Psoas muscle (tissue), 8 donors: ENCODE results near the gene ATF3. TPM values are rescaled to one million over a fixed set of nuclear protein-coding genes. Genes with fewer than 3 reads are reported as not detected.

Experiments used
- ATAC-seq, 4 donors: fragments of 200-7000 bp; cut with Tn5 transposase; one replicate each; pipeline ENCODE4 v1.9.1; 2020; ENCODE audit warnings: moderate library complexity in 3 of 4, mild to moderate bottlenecking in 2 of 4
- DNase-seq, 2 donors: peaks; one replicate each; pipeline ENCODE4 v3.0.0-alpha.2; 2020
- H3K27ac ChIP-seq: fragments of 200-600 bp; one replicate; pipeline ENCODE4 v1.8.0; 2022
- H3K27me3 ChIP-seq, 3 donors: fragments of 200-600 bp in 1 of 3; one replicate each; pipeline versions ENCODE4 v1.6.1 to v1.8.0; 2013 to 2022; ENCODE audit warnings: low read length in 2 of 3, mild to moderate bottlenecking in 2 of 3, moderate library complexity in 1 of 3; ENCODE audit not compliant: insufficient read depth in 3 of 3
- H3K36me3 ChIP-seq, 2 donors: fragments of 200-600 bp in 1 of 2; one replicate each; pipeline versions ENCODE4 v1.6.1 to v1.8.0; 2013 to 2022; ENCODE audit warnings: low read depth in 1 of 2, mild to moderate bottlenecking in 1 of 2, moderate library complexity in 1 of 2; ENCODE audit not compliant: insufficient read depth in 1 of 2
- H3K4me1 ChIP-seq: fragments of 200-600 bp; one replicate; pipeline ENCODE4 v1.8.0; 2022
- H3K4me3 ChIP-seq: fragments of 200-600 bp; one replicate; pipeline ENCODE4 v1.8.0; 2022; ENCODE audit warnings: mild to moderate bottlenecking
- H3K9me3 ChIP-seq: fragments of 200-600 bp; one replicate; pipeline ENCODE4 v1.8.0; 2022
- CTCF ChIP-seq: fragments of 200-600 bp; IDR thresholded peaks from one replicate; pipeline ENCODE4 v1.8.0; 2022; ENCODE audit warnings: antibody characterized with exemption
- WGBS, 3 donors: extraction: QIAGEN DNeasy Blood & Tissue Kit; methylation state at CpG; one replicate each; pipeline versions ENCODE4 v1.1.6 to v1.1.7; 2013; 5-methylcytosine and 5-hydroxymethylcytosine counted together
- intact Hi-C, 2 donors: fragments of 100-400 bp; cut with DNase I; formaldehyde crosslinking; loops; one replicate each; pipeline versions ENCODE4 v1.11.0 to v1.14.2; 2022
- polyA plus RNA-seq, 3 donors: library from polyadenylated mRNA; stranded (reverse); fragments of 200-250 nt; gene quantifications; one replicate each; pipeline ENCODE4 v1.2.3, GENCODE V29; 2013
- total RNA-seq, 4 donors: library from RNA; stranded (reverse); fragmentation: NEBNext Ultra II Directional in 2 of 4; extraction: Animal tissue kit (Norgen Biotek cat#: 25700) in 2 of 4; gene quantifications; one replicate each; pipeline versions ENCODE4 v1.2.1 to v1.2.4, GENCODE V29; 2021 to 2023
- donor health status: healthy with polysubstance abuse.
- donor health status: DM: no; HTN: no; CAD: no; lungs with moderate emphysema.
- donor health status: Bipolar disorder and iron deficiency.
- donor health status: healthy.
- donor health status: DM: yes; HTN: yes; CAD: no.
- donor health status: DM: no; HTN: no; CAD: no.
- donor health status: DM: no; HTN: no; CAD: no.
- donor health status: DM: yes; HTN: yes; CAD: no.

Gene ATF3
- total and polyA plus RNA-seq, 7 donors: 6.6 to 51.3 (median 14.9) TPM

DNA sequence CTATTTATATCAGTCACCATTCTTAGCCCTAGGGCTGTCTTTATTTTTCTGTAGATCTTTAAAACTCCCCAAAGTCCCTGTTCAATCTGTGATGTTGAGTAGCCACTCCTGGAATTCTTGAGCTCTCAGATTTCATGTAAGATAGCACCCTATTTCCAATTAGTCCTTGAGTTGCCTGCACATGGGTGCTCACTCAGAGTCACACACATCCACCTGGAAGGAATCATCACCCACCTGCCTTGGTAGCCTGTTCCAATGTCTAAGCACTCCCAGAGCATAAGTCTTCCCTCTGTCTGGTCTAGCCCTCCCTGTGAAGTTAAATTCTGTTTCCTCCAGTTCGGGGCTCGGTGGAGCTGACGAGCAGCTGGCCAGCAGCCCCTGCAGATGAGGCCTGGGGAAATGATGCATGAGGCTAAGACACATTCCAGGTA, 14.7 kb upstream of the ATF3 start:
- H3K36me3 ChIP-seq: no peaks in the 10 kb centered on the region
- DNase-seq: no peak
- TF ChIP-seq CTCF: no peak
- peaks cover 0 to 3% (median 0%) of the 10 kb centered on the region in 3 donors for H3K27me3 ChIP-seq
- no peaks in the 10 kb centered on the region for H3K9me3 ChIP-seq
- intact Hi-C loops: no loop called here
- H3K4me3 ChIP-seq: no peak overlapping the region
- ATAC-seq: no peak
- WGBS, 3 donors: 58 to 63% (median 62%) methylated on average over 3 of the region's 3 CpGs
- H3K27ac ChIP-seq: no peak overlapping the region
- no peaks in the 10 kb centered on the region for H3K4me1 ChIP-seq

GRCh38 chr1:212594640-212595039, 13.9 kb upstream of the ATF3 start:
- no peak for TF ChIP-seq CTCF
- intact Hi-C loops: no loop called here

DNA sequence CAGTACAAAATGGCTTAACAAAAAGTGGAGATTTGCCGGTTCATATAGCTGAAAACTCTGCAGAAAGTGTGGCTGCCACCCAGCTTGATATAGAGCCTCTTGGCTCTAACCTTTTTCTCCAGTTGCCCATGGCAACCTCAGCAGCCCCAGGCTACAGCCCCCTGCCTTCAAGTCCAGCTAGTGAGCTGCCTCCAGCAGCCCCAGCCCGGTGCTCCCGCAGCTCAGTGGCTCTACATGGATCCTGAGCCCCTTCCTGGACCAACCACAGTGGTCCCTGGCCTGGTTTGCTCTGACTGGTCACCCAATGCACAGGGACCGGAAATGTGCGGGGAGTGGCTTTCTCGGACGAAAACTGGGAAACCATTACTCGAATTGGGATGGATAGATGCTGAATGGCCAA, 13.3 kb upstream of the ATF3 start:
- TF ChIP-seq CTCF: no peak
- ATAC-seq (no peak), DNase-seq (no peak)
- Histone ChIP-seq H3K27ac (no peak overlapping the region), H3K4me3 (no peak overlapping the region), H3K27me3 (no peaks in the 10 kb centered on the region), H3K4me1 (no peaks in the 10 kb centered on the region), H3K36me3 (no peaks in the 10 kb centered on the region), H3K9me3 (no peaks in the 10 kb centered on the region)
- intact Hi-C loops: no loop called here
- 82 to 96% (median 92%) methylated on average over 8 of the region's 8 CpGs for WGBS, 3 donors

More at GRCh38 chr1:212594640-212595039, 13.9 kb upstream of the ATF3 start:
- 98 to 100% (median 100%) methylated on average over 3 of the region's 3 CpGs for WGBS, 3 donors
- DNase-seq (no peak), ATAC-seq (no peak)
- Histone ChIP-seq H3K27ac (no peak overlapping the region), H3K36me3 (no peaks in the 10 kb centered on the region), H3K9me3 (no peaks in the 10 kb centered on the region), H3K27me3 (no peaks in the 10 kb centered on the region), H3K4me3 (no peak overlapping the region), H3K4me1 (no peaks in the 10 kb centered on the region)

DNA sequence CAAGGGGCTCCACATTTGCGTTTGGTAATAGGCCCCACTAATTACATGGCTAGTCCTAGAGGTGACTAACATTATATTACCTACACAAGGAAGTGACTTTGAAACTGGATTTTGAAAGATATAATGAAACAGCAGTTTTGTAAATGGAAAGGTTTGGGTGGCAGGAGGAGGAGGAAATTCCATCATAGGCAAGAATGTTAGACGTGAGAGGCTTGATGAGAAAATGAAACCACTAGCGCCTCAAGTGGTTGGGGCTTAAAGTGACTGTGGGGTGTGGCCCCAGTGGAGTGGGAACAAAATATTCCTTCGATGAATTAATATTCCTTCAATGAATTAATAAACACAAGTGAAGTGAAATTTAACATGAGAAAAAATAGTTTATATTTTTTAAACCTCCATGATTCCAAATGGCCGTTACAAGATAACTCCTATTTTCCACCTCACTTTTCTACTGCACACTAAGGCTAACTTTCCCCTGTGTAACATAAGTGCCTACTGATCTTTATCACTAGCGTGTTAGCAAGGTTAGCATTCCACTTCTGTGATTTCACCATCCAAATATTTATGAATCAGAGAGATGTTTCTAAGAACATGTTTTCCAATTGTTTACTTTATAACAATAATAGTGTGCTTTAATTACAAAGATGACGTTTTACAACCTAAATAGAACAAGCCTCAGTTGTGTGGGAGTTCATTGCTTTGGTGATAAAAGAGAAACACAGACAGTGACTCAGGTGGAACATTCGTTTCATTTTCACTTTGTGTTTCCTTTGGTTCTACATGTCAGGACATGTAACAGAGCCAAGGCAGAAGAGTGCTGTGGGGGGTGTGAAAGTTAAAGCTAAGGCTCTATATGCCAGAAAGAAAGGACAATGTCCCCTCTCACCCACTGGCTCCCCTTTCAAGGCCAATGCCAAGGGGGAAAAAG, 12.5 kb upstream of the ATF3 start:
- WGBS, 3 donors: 48 to 56% (median 52%) methylated on average over 8 of the region's 8 CpGs
- H3K4me1 ChIP-seq: no peaks in the 10 kb centered on the region

More for the DNA sequence above, 12.5 kb upstream of the ATF3 start:
- peaks cover 0 to 3% (median 0%) of the 10 kb centered on the region in 3 donors for H3K27me3 ChIP-seq
- peak; percentile 22 for TF ChIP-seq CTCF
- H3K4me3 ChIP-seq: no peak overlapping the region
- no peaks in the 10 kb centered on the region for H3K9me3 ChIP-seq
- H3K36me3 ChIP-seq: no peaks in the 10 kb centered on the region
- intact Hi-C loops: no loop called here
- no peak overlapping the region for H3K27ac ChIP-seq
- DNase-seq (no peak), ATAC-seq (peak in 1 of 4 donors; percentile 27)
